Fibroblast of skin of left quadriceps (primary cell): ENCODE data around the gene SH3D19.
"Not testable (repeated sequence)": the region's sequence is repeated elsewhere in the genome, so short reads cannot be mapped to it uniquely, and the experiment has no call there.

ENCODE experiments used
- DNase-seq, 2 experiments: peaks; one replicate each; pipeline ENCODE4 v3.0.0-alpha.2; 2013; ENCODE audit warnings: low read depth in 2 of 2

The SH3D19 gene

GRCh38 chr4:151276787-151277562 lies 48.4 kb downstream of the SH3D19 start, which contains the start of gene PRSS48:
TSS of gene PRSS48 (plus strand) at chr4:151277161. CDS start at chr4:151277173, 12 bp downstream.
- peak; percentile 19 to 20 for DNase-seq

GRCh38 chr4:151268905-151269304 lies 56.5 kb downstream of the SH3D19 start:
- not testable (repeated sequence) for DNase-seq

GRCh38 chr4:151267822-151268535 lies 57.4 kb downstream of the SH3D19 start:
- DNase-seq, result no peak

- DNase-seq, result no peak
Observed at GRCh38 chr4:151267104-151267503, 58.3 kb downstream of the SH3D19 start.

- DNase-seq, result no peak
Observed at GRCh38 chr4:151266497-151266896, 58.9 kb downstream of the SH3D19 start.

GRCh38 chr4:151263455-151263854 lies 62.0 kb downstream of the SH3D19 start:
- DNase-seq, result no peak

GRCh38 chr4:151260526-151260925 lies 64.9 kb downstream of the SH3D19 start:
- DNase-seq, result no peak

GRCh38 chr4:151259752-151260151 lies 65.7 kb downstream of the SH3D19 start:
- DNase-seq, result no peak

- DNase-seq, result no peak
Observed at GRCh38 chr4:151257704-151258103, 67.7 kb downstream of the SH3D19 start.

GRCh38 chr4:151256134-151256533 lies 69.3 kb downstream of the SH3D19 start:
- DNase-seq, result no peak

- DNase-seq, result not testable (repeated sequence)
Observed at GRCh38 chr4:151255680-151256079, 69.7 kb downstream of the SH3D19 start.

- DNase-seq, result not testable (repeated sequence)
Observed at GRCh38 chr4:151255226-151255625, 70.2 kb downstream of the SH3D19 start.

- no peak for DNase-seq
Observed at GRCh38 chr4:151251603-151252304, 73.7 kb downstream of the SH3D19 start.

- no peak for DNase-seq
Observed at GRCh38 chr4:151250706-151251105, 74.7 kb downstream of the SH3D19 start.

- DNase-seq, result no peak
Observed at GRCh38 chr4:151248519-151248918, 76.9 kb downstream of the SH3D19 start.

- DNase-seq, result no peak
Observed at GRCh38 chr4:151247395-151247794, 78.0 kb downstream of the SH3D19 start.

- DNase-seq, result no peak
Observed at GRCh38 chr4:151246742-151247141, 78.7 kb downstream of the SH3D19 start.

- DNase-seq, result no peak
Observed at GRCh38 chr4:151242305-151242704, 83.1 kb downstream of the SH3D19 start.

- DNase-seq, result no peak
Observed at GRCh38 chr4:151239608-151240007, 85.8 kb downstream of the SH3D19 start.

- no peak for DNase-seq
Observed at GRCh38 chr4:151238477-151238876, 86.9 kb downstream of the SH3D19 start.

- no peak for DNase-seq
Observed at GRCh38 chr4:151236036-151236435, 89.4 kb downstream of the SH3D19 start.

- DNase-seq, result not testable (repeated sequence)
Observed at GRCh38 chr4:151235373-151235772, 90.0 kb downstream of the SH3D19 start.
